Measurements from ENCODE around the gene DSCAML1. TPM values are rescaled to one million over a fixed set of nuclear protein-coding genes. Genes with fewer than 3 reads are reported as not detected.

Gene DSCAML1
- total and polyA plus RNA-seq, 12 donors, result 0.16 to 1.5 (median 0.57) TPM

- Histone ChIP-seq H3K4me3 (no peak overlapping the region), H3K36me3 (no peaks in the 10 kb centered on the region), H3K4me1 (no peaks in the 10 kb centered on the region), H3K9me3 (no peaks in the 10 kb centered on the region), H3K27ac (no peak overlapping the region), H3K27me3 (peaks cover 0 to 9% (median 0%) of the 10 kb centered on the region in 7 donors)
- no peak for TF ChIP-seq CTCF (IDR thresholded peaks at IDR 0.05)
- ATAC-seq (peak in 1 of 8 donors; percentile 28), DNase-seq (no peak)
- intact Hi-C loops (cut with DNase I), result loop anchor here in 7 of 10 donors (5.0 to 10.0 kb wide), 4 partner anchors 387 to 635 kb away; no protein-coding TSS in a partner anchor
- WGBS, 2 donors, result 85 to 90% methylated on average over 12 of the region's 12 CpGs
These were observed 376.9 kb downstream of the DSCAML1 start for GRCh38 chr11:117420143-117420485.

- H3K4me3 ChIP-seq, result no peak overlapping the region
- H3K36me3 ChIP-seq, result no peaks in the 10 kb centered on the region
- H3K9me3 ChIP-seq, result no peaks in the 10 kb centered on the region
- no peaks in the 10 kb centered on the region for H3K4me1 ChIP-seq
- ATAC-seq, result no peak
- no peak for TF ChIP-seq CTCF (IDR thresholded peaks at IDR 0.05)
- intact Hi-C loops (cut with DNase I), result loop anchor here in 7 of 10 donors (5.0 to 10.0 kb wide), 4 partner anchors 388 to 635 kb away; no protein-coding TSS in a partner anchor
- no peak for DNase-seq
- H3K27ac ChIP-seq, result no peak overlapping the region
- WGBS, 2 donors, result 80 to 82% methylated on average over 12 of the region's 12 CpGs
- peaks cover 0 to 9% (median 0%) of the 10 kb centered on the region in 7 donors for H3K27me3 ChIP-seq
These were observed 377.4 kb downstream of the DSCAML1 start for GRCh38 chr11:117419482-117420142.

- no peak for DNase-seq
- intact Hi-C loops (cut with DNase I), result no loop called here
- WGBS, 2 donors, result 90 to 91% methylated on average over 12 of the region's 12 CpGs
- Histone ChIP-seq H3K27ac (no peak overlapping the region), H3K4me1 (no peaks in the 10 kb centered on the region), H3K27me3 (peaks cover 0 to 9% (median 0%) of the 10 kb centered on the region in 7 donors), H3K4me3 (no peak overlapping the region), H3K9me3 (no peaks in the 10 kb centered on the region), H3K36me3 (no peaks in the 10 kb centered on the region)
- no peak for TF ChIP-seq CTCF (IDR thresholded peaks at IDR 0.05)
- ATAC-seq, result no peak
These were observed 378.1 kb downstream of the DSCAML1 start for GRCh38 chr11:117418737-117419481.

GRCh38 chr11:117417856-117418255, 379.2 kb downstream of the DSCAML1 start:
- WGBS, 2 donors, result 79 to 89% methylated on average over 12 of the region's 12 CpGs
- no peak overlapping the region for H3K27ac ChIP-seq

More at GRCh38 chr11:117417856-117418255, 379.2 kb downstream of the DSCAML1 start:
- intact Hi-C loops (cut with DNase I), result no loop called here
- peaks cover 0 to 6% (median 0%) of the 10 kb centered on the region in 9 donors for H3K36me3 ChIP-seq
- ATAC-seq (no peak), DNase-seq (no peak)
- no peak for TF ChIP-seq CTCF (IDR thresholded peaks at IDR 0.05)
- H3K4me3 ChIP-seq, result no peak overlapping the region
- no peaks in the 10 kb centered on the region for H3K4me1 ChIP-seq
- H3K9me3 ChIP-seq, result no peaks in the 10 kb centered on the region
- H3K27me3 ChIP-seq, result peaks cover 0 to 9% (median 0%) of the 10 kb centered on the region in 7 donors

Data from heart right ventricle (tissue), 16 donors.